ENCODE data around the gene TRIM14. TPM values are rescaled to one million over a fixed set of nuclear protein-coding genes. Genes with fewer than 3 reads are reported as not detected.
A peak's percentile ranks its signal among the peaks of the same experiment; 100 is the strongest.

Gene TRIM14
- total and polyA plus RNA-seq, 2 donors (not counting 1 experiment from before 2014, with no cell fraction given) = 22.5 to 23.9 TPM

DNA sequence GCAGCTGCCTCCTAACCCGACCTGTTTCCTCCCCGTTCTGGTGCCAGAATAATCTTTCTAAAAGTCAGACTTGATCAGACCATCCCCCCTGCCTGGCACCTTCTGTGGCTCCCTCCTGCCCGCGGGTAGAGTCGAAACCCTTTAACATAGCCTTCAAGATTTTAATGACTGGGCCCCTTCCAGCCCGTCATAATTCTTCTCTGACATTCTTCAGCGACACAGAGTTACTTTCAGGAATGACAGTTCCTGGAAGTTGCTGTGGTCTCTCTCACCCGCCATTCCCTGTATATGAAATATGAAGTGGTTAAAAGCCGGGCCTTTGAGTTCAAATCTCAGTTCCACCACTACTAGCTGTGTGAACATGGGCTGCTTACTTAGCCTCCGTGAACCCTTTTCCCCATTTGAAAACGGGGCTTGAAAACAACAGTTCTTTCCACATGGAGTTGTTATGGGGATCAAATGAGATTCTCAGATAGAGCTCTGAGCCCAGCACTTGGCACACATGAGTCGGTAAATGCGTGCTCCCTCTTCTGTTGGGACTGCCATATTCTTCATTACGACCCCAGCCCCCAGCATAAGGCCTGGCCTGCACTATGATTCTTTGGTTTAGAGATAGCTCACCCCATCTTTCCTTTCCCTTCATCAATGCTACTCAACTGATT is 61.8 kb downstream of the TRIM14 start:
- H3K4me1 ChIP-seq (ENCODE audit: control insufficient read depth in 2 of 2, insufficient read depth in 2 of 2, low read length in 2 of 2) = peaks cover 8 to 18% of the 10 kb centered on the region in 2 donors
- intact Hi-C loops (cut with micrococcal nuclease) = loop anchor here (5.0 kb wide), 2 partner anchors 45 to 425 kb away; partner anchors contain the start of genes NCBP1 and TSTD2
- TF ChIP-seq, protein P1, sequence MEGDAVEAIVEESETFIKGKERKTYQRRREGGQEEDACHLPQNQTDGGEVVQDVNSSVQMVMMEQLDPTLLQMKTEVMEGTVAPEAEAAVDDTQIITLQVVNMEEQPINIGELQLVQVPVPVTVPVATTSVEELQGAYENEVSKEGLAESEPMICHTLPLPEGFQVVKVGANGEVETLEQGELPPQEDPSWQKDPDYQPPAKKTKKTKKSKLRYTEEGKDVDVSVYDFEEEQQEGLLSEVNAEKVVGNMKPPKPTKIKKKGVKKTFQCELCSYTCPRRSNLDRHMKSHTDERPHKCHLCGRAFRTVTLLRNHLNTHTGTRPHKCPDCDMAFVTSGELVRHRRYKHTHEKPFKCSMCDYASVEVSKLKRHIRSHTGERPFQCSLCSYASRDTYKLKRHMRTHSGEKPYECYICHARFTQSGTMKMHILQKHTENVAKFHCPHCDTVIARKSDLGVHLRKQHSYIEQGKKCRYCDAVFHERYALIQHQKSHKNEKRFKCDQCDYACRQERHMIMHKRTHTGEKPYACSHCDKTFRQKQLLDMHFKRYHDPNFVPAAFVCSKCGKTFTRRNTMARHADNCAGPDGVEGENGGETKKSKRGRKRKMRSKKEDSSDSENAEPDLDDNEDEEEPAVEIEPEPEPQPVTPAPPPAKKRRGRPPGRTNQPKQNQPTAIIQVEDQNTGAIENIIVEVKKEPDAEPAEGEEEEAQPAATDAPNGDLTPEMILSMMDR (IDR thresholded peaks at IDR 0.05) = no peak
- TF ChIP-seq EZH2 (IDR thresholded peaks at IDR 0.05; ENCODE audit: borderline replicate concordance, insufficient read depth, low read depth, low read length, poor library complexity, severe bottlenecking) = no peak
- ChIA-PET CTCF (interaction anchor here (1.3 to 3.5 kb wide), 6 partner anchors 12 to 199 kb away, joined by 3 to 20 read pairs (median 8); partner anchors contain the start of genes ANP32B and TRMO), POLR2A (interaction anchor here (0.5 to 2.7 kb wide), 7 partner anchors 45 to 199 kb away, joined by 3 to 12 read pairs (median 6); partner anchors contain the start of genes ANP32B, TBC1D2, TRIM14 and TRMO)
- H3K27ac Mint-ChIP-seq = peak overlapping the region; percentile 95
- H3K4me1 Mint-ChIP-seq = peaks cover 17% of the 10 kb centered on the region
- H3K79me2 ChIP-seq (ENCODE audit: control insufficient read depth, insufficient read depth, low read length) = peaks cover 23% of the 10 kb centered on the region
- H3K36me3 ChIP-seq (replicated peaks in 1 of 2; ENCODE audit: control extremely low read depth in 1 of 2, control insufficient read depth in 1 of 2, extremely low read depth in 1 of 2, insufficient read depth in 2 of 2, low read length in 1 of 2) = peaks cover 0 to 5% of the 10 kb centered on the region in 2 experiments
- 9% methylated on average over 8 of the region's 14 CpGs for WGBS (ENCODE audit: insufficient coverage)
- DNase-seq (no peak), ATAC-seq (ENCODE audit: low read depth) (no peak)
- H3K27me3 ChIP-seq (replicated peaks in 1 of 4; ENCODE audit: control extremely low read depth in 1 of 4, control insufficient read depth in 3 of 4, insufficient read depth in 4 of 4, low read length in 3 of 4) = no peaks in the 10 kb centered on the region
- H4K20me1 ChIP-seq (ENCODE audit: control insufficient read depth, insufficient read depth, low read length, poor library complexity, severe bottlenecking) = no peaks in the 10 kb centered on the region
- H2AFZ ChIP-seq (ENCODE audit: insufficient read depth, low read depth, low read length, poor library complexity, severe bottlenecking) = peak overlapping the region; percentile 93
- H3K9me3 ChIP-seq (ENCODE audit: control extremely low read depth in 1 of 3, control insufficient read depth in 2 of 3, insufficient read depth in 1 of 3, low read length in 2 of 3) = no peaks in the 10 kb centered on the region
- H3K4me2 ChIP-seq (replicated peaks; ENCODE audit: low read depth, low read length, poor library complexity, severe bottlenecking) = peak overlapping the region; percentile 89
- H3K27me3 Mint-ChIP-seq = no peaks in the 10 kb centered on the region
- no peaks in the 10 kb centered on the region for H3K9me3 Mint-ChIP-seq (ENCODE audit: insufficient read depth)
- peak overlapping the region; percentile 76 to 85 (median 81) for H3K4me3 ChIP-seq (ENCODE audit: control extremely low read depth in 1 of 5, extremely low read depth in 1 of 5, insufficient read depth in 1 of 5, low read depth in 2 of 5, low read length in 4 of 5)
- H3K27ac ChIP-seq (ENCODE audit: low read length in 2 of 2) = peak overlapping the region; percentile 80 to 89
- peak overlapping the region; percentile 99 for H3K4me3 Mint-ChIP-seq
- peak overlapping the region; percentile 87 for H3K9ac ChIP-seq (ENCODE audit: low read length)

Measured in B cell (primary cell).